GM20431 (cell line): Measurements from ENCODE around the gene BRICD5.

Experiments used
- in situ Hi-C: fragments of 300-500 bp; cut with MseI, MboI; formaldehyde crosslinking; loops from one replicate; pipeline ENCODE4 v1.15.0; 2020; ENCODE audit warnings: low sequenced_read_pairs; ENCODE audit not compliant: unreplicated experiment

The BRICD5 gene

GRCh38 chr16:2170587-2171435, 39.9 kb downstream of the BRICD5 start:
- in situ Hi-C loops, result no loop called here

GRCh38 chr16:2170080-2170479, 40.6 kb downstream of the BRICD5 start:
- in situ Hi-C loops, result no loop called here

- in situ Hi-C loops, result no loop called here
Observed at GRCh38 chr16:2167068-2167638, 43.5 kb downstream of the BRICD5 start.

- in situ Hi-C loops, result no loop called here
Observed at GRCh38 chr16:2166263-2167067, 44.2 kb downstream of the BRICD5 start.

GRCh38 chr16:2165861-2166260, 44.8 kb downstream of the BRICD5 start:
- in situ Hi-C loops, result no loop called here

GRCh38 chr16:2163211-2163881, 47.3 kb downstream of the BRICD5 start:
- in situ Hi-C loops, result no loop called here

- in situ Hi-C loops, result no loop called here
Observed at GRCh38 chr16:2162676-2163118, 48.0 kb downstream of the BRICD5 start.

- in situ Hi-C loops, result no loop called here
Observed at GRCh38 chr16:2161911-2162310, 48.8 kb downstream of the BRICD5 start.

- in situ Hi-C loops, result no loop called here
Observed at GRCh38 chr16:2160915-2161551, 49.6 kb downstream of the BRICD5 start.
